GM19455 (cell line): ENCODE data around the gene LRRC71.

Experiments used
- ATAC-seq: cut with Tn5 transposase; IDR thresholded peaks from one replicate; pipeline ENCODE4 v1.9.1; 2021; ENCODE audit not compliant: unreplicated experiment

LRRC71 gene

GRCh38 chr1:156892190-156893047, 28.0 kb upstream of the LRRC71 start:
- no peak for ATAC-seq

GRCh38 chr1:156893048-156893953, 27.1 kb upstream of the LRRC71 start, which contains the start of gene PEAR1:
PEAR1 (plus strand) TSS chr1:156893718; CDS start chr1:156903927, 10,209 bp downstream.
- no peak for ATAC-seq

- no peak for ATAC-seq
Observed at GRCh38 chr1:156894001-156894400, 26.4 kb upstream of the LRRC71 start.

- ATAC-seq, result no peak
Observed at GRCh38 chr1:156894711-156895454, 25.5 kb upstream of the LRRC71 start.

- ATAC-seq, result no peak
Observed at GRCh38 chr1:156895455-156895812, 25.0 kb upstream of the LRRC71 start.

GRCh38 chr1:156895927-156896326, 24.5 kb upstream of the LRRC71 start:
- no peak for ATAC-seq

- no peak for ATAC-seq
Observed at GRCh38 chr1:156896490-156897033, 23.9 kb upstream of the LRRC71 start.

GRCh38 chr1:156897078-156897825, 23.2 kb upstream of the LRRC71 start:
- no peak for ATAC-seq

GRCh38 chr1:156898161-156898566, 22.3 kb upstream of the LRRC71 start:
- ATAC-seq, result no peak

GRCh38 chr1:156898971-156899664, 21.3 kb upstream of the LRRC71 start:
- no peak for ATAC-seq

GRCh38 chr1:156899956-156900718, 20.3 kb upstream of the LRRC71 start:
- no peak for ATAC-seq

- ATAC-seq, result no peak
Observed at GRCh38 chr1:156900896-156901589, 19.4 kb upstream of the LRRC71 start.

- ATAC-seq, result no peak
Observed at GRCh38 chr1:156901590-156901900, 18.9 kb upstream of the LRRC71 start.

- ATAC-seq, result no peak
Observed at GRCh38 chr1:156901966-156902915, 18.2 kb upstream of the LRRC71 start.

GRCh38 chr1:156903328-156904091, 16.9 kb upstream of the LRRC71 start:
- ATAC-seq, result no peak

- ATAC-seq, result no peak
Observed at GRCh38 chr1:156904187-156904959, 16.1 kb upstream of the LRRC71 start.
